Neural cell (in vitro differentiated cells): ENCODE measurements around the gene C1QTNF8. TPM values are rescaled to one million over a fixed set of nuclear protein-coding genes. Genes with fewer than 3 reads are reported as not detected.

Experiments
- H2AFZ ChIP-seq: fragments of 200-600, 300-800 bp; sonication (generic), shearing (Covaris generic); 2 replicates; pipeline ENCODE4 v1.6.0; 2014; ENCODE audit warnings: low read depth, mild to moderate bottlenecking, antibody characterized with exemption, low read length, moderate library complexity
- H3F3A ChIP-seq: fragments of 200-600 bp; shearing (Covaris generic); 2 replicates; pipeline ENCODE4 v1.6.1; 2016; ENCODE audit warnings: mild to moderate bottlenecking, moderate library complexity, mixed read lengths, antibody characterized with exemption, low read length; ENCODE audit not compliant: insufficient read depth, poor library complexity, severe bottlenecking
- H3K27ac ChIP-seq: fragments of 200-600, 300-800 bp; sonication (generic), shearing (Covaris generic); 2 replicates; pipeline ENCODE4 v1.5.1; 2014; ENCODE audit warnings: mild to moderate bottlenecking, low read length, moderate library complexity
- H3K27me3 ChIP-seq: fragments of 300-800, 200-600 bp; sonication (generic), shearing (Covaris generic); 2 replicates; pipeline ENCODE4 v1.6.0; 2014; ENCODE audit warnings: mild to moderate bottlenecking, low read depth, low read length, moderate library complexity; ENCODE audit not compliant: insufficient read depth
- H3K36me3 ChIP-seq: fragments of 300-800, 200-600 bp; sonication (generic), shearing (Covaris generic); 2 replicates; pipeline ENCODE4 v1.5.1; 2014; ENCODE audit warnings: mild to moderate bottlenecking, antibody characterized with exemption, low read length, moderate library complexity; ENCODE audit not compliant: insufficient read depth
- H3K4me2 ChIP-seq: fragments of 300-800, 200-600 bp; sonication (generic), shearing (Covaris generic); 2 replicates; pipeline ENCODE4 v1.6.0; 2014; ENCODE audit warnings: mild to moderate bottlenecking, low read length
- H3K4me3 ChIP-seq: fragments of 300-800, 200-600 bp; sonication (generic), shearing (Covaris generic); 2 replicates; pipeline ENCODE4 v1.5.1; 2014; ENCODE audit warnings: mild to moderate bottlenecking, low read length, moderate library complexity
- H3K79me2 ChIP-seq: fragments of 200-600 bp; shearing (Covaris generic); replicated peaks from 2 replicates; pipeline ENCODE4 v1.6.0; 2014; ENCODE audit warnings: mild to moderate bottlenecking, low read length, moderate library complexity; ENCODE audit not compliant: insufficient read depth
- H3K9ac ChIP-seq: fragments of 300-800, 200-600 bp; sonication (generic), shearing (Covaris generic); 2 replicates; pipeline ENCODE4 v1.6.1; 2016; ENCODE audit warnings: mild to moderate bottlenecking, low read length, mixed read lengths
- H3K9me2 ChIP-seq: fragments of 200-600 bp; shearing (Covaris generic); 2 replicates; pipeline ENCODE4 v1.6.1; 2016; ENCODE audit warnings: mild to moderate bottlenecking, low read length, mixed read lengths; ENCODE audit not compliant: insufficient read depth
- H3K9me3 ChIP-seq: fragments of 200-600, 300-800 bp; sonication (generic), shearing (Covaris generic); 2 replicates; pipeline ENCODE4 v1.6.1; 2016; ENCODE audit warnings: mild to moderate bottlenecking, mixed run types, low read length, moderate library complexity, mixed read lengths
- H4K20me1 ChIP-seq: fragments of 200-600 bp; shearing (Covaris generic); 2 replicates; pipeline ENCODE4 v1.6.1; 2016; ENCODE audit warnings: mild to moderate bottlenecking, mixed run types; ENCODE audit not compliant: insufficient read depth
- EP300 ChIP-seq: fragments of 450-650 bp; conservative IDR thresholded peaks from 2 replicates; pipeline ENCODE4 v1.6.1; 2014; ENCODE audit warnings: antibody characterized with exemption, mild to moderate bottlenecking, moderate library complexity; ENCODE audit not compliant: poor library complexity, severe bottlenecking
- EZH2 ChIP-seq: fragments of 200-600, 300-800 bp; shearing (Covaris generic), sonication (generic); IDR thresholded peaks from 2 replicates; pipeline ENCODE4 v1.6.1; 2014; ENCODE audit warnings: antibody characterized with exemption, low read length, borderline replicate concordance, mild to moderate bottlenecking; ENCODE audit not compliant: insufficient read depth, poor library complexity, severe bottlenecking
- MXI1 ChIP-seq: fragments of 450-650 bp; conservative IDR thresholded peaks from 2 replicates; pipeline ENCODE4 v1.6.1; 2014; ENCODE audit warnings: antibody characterized with exemption, mild to moderate bottlenecking; ENCODE audit not compliant: poor library complexity, severe bottlenecking
- POLR2AphosphoS5 ChIP-seq: IDR thresholded peaks from 2 replicates; pipeline ENCODE4 v1.6.1; 2012
- RAD21 ChIP-seq: fragments of 450-650 bp; conservative IDR thresholded peaks from 2 replicates; pipeline ENCODE4 v1.6.1; 2014; ENCODE audit warnings: antibody characterized with exemption, mild to moderate bottlenecking, moderate library complexity
- REST ChIP-seq: IDR thresholded peaks from 2 replicates; pipeline ENCODE4 v1.6.1; 2012; ENCODE audit warnings: borderline replicate concordance
- SMC3 ChIP-seq: fragments of 450-650 bp; conservative IDR thresholded peaks from 2 replicates; pipeline ENCODE4 v1.6.1; 2014; ENCODE audit warnings: antibody characterized with exemption, mild to moderate bottlenecking, moderate library complexity; ENCODE audit not compliant: poor library complexity
- TAF1 ChIP-seq: IDR thresholded peaks from 2 replicates; pipeline ENCODE4 v1.6.1; 2012; ENCODE audit warnings: low read depth
- polyA plus RNA-seq: library from polyadenylated mRNA; depleted of rRNA; stranded (reverse); fragments of >200 nt; gene quantifications from 2 replicates; pipeline ENCODE4 v1.2.3, GENCODE V29; 2014
- TF ChIP-seq, protein P1 (sequence below): fragments of 450-650 bp; IDR thresholded peaks from 2 replicates; pipeline ENCODE4 v1.5.1; 2014; ENCODE audit warnings: antibody characterized with exemption, mild to moderate bottlenecking, moderate library complexity; ENCODE audit not compliant: poor library complexity, severe bottlenecking

The C1QTNF8 gene
- polyA plus RNA-seq, 1 donor from 2014 or later = 0.79 TPM

- no peak overlapping the region for H3K27ac ChIP-seq
- H3K9ac ChIP-seq = no peak overlapping the region
These were observed 51.4 kb downstream of the C1QTNF8 start for GRCh38 chr16:1044460-1045309.

DNA sequence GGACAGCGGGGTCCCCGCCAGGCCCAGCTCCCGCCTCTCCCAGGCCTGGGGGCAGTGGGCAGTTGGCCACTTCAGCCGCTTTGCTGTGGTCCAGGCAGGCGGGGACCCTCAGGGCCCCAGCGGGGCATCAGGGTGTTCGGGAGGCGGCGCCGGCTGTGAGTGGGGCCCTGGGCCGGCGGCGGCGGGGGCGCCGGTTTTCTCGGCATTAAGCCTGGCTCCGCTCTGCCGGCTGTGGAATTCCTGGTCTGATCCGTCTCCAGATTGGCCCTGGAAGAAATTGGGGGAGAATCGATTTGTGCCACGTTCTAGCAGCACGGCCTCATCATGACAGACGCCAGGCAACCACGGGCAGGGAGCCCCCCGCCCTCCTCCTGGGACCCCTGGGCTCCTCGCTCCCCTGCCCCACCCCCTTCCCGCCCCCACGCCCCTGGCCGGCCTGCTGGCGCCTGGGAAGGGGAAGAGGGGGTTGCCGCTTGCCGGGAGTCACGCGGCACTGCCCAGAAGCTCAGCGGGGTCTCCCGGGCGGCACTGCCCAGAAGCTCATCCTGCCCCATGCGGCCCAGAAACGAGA is 52.1 kb downstream of the C1QTNF8 start:
- no peaks in the 10 kb centered on the region for H3K9me2 ChIP-seq
- H3K9me3 ChIP-seq = no peaks in the 10 kb centered on the region
- no peak overlapping the region for H3K9ac ChIP-seq
- H3K4me3 ChIP-seq = no peak overlapping the region
- no peaks in the 10 kb centered on the region for H3K36me3 ChIP-seq
- no peak overlapping the region for H3K4me2 ChIP-seq
- H3K27me3 ChIP-seq = no peaks in the 10 kb centered on the region
- no peaks in the 10 kb centered on the region for H4K20me1 ChIP-seq
- H3F3A ChIP-seq = no peaks in the 10 kb centered on the region
- H2AFZ ChIP-seq = no peak overlapping the region
- H3K79me2 ChIP-seq = no peaks in the 10 kb centered on the region
- H3K27ac ChIP-seq = no peak overlapping the region
- TF ChIP-seq SMC3 (no peak), REST (no peak), RAD21 (no peak), MXI1 (no peak), EP300 (no peak)

More at GRCh38 chr16:1044460-1045309, 51.4 kb downstream of the C1QTNF8 start:
- Histone ChIP-seq H3K4me3 (no peak overlapping the region), H3K79me2 (no peaks in the 10 kb centered on the region), H3K9me2 (no peaks in the 10 kb centered on the region), H3K36me3 (no peaks in the 10 kb centered on the region), H2AFZ (no peak overlapping the region), H3K4me2 (no peak overlapping the region), H4K20me1 (no peaks in the 10 kb centered on the region), H3F3A (no peaks in the 10 kb centered on the region), H3K9me3 (no peaks in the 10 kb centered on the region), H3K27me3 (no peaks in the 10 kb centered on the region)
- TF ChIP-seq TAF1 (no peak), EZH2 (no peak), REST (no peak), EP300 (no peak), POLR2AphosphoS5 (no peak), RAD21 (no peak), SMC3 (no peak)
- TF ChIP-seq, protein P1, sequence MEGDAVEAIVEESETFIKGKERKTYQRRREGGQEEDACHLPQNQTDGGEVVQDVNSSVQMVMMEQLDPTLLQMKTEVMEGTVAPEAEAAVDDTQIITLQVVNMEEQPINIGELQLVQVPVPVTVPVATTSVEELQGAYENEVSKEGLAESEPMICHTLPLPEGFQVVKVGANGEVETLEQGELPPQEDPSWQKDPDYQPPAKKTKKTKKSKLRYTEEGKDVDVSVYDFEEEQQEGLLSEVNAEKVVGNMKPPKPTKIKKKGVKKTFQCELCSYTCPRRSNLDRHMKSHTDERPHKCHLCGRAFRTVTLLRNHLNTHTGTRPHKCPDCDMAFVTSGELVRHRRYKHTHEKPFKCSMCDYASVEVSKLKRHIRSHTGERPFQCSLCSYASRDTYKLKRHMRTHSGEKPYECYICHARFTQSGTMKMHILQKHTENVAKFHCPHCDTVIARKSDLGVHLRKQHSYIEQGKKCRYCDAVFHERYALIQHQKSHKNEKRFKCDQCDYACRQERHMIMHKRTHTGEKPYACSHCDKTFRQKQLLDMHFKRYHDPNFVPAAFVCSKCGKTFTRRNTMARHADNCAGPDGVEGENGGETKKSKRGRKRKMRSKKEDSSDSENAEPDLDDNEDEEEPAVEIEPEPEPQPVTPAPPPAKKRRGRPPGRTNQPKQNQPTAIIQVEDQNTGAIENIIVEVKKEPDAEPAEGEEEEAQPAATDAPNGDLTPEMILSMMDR = no peak
